IPS-11a (cell line): ENCODE data around the gene ISOC2.

Experiments used
- H3K4me3 ChIP-seq: one replicate; pipeline ENCODE4 v1.5.1; 2013; ENCODE audit warnings: low read depth, low read length, control low read depth

Gene ISOC2

GRCh38 chr19:55490478-55491432, 29.3 kb upstream of the ISOC2 start:
- H3K4me3 ChIP-seq, result no peak overlapping the region

- no peak overlapping the region for H3K4me3 ChIP-seq
Observed at GRCh38 chr19:55489711-55490477, 28.5 kb upstream of the ISOC2 start.

GRCh38 chr19:55488986-55489710, 27.7 kb upstream of the ISOC2 start:
- no peak overlapping the region for H3K4me3 ChIP-seq

GRCh38 chr19:55487924-55488687, 26.7 kb upstream of the ISOC2 start, which contains the start of gene SSC5D:
SSC5D (plus strand) TSS chr19:55488436; CDS start chr19:55488590, 154 bp downstream.
- no peak within 1 kb of the TSS for H3K4me3 ChIP-seq

- H3K4me3 ChIP-seq, result no peak overlapping the region
Observed at GRCh38 chr19:55486971-55487923, 25.8 kb upstream of the ISOC2 start.

- no peak overlapping the region for H3K4me3 ChIP-seq
Observed at GRCh38 chr19:55486043-55486970, 24.9 kb upstream of the ISOC2 start.

- peak overlapping the region; percentile 72 for H3K4me3 ChIP-seq
Observed at GRCh38 chr19:55485439-55486011, 24.1 kb upstream of the ISOC2 start.

GRCh38 chr19:55484593-55485438, 23.4 kb upstream of the ISOC2 start, which contains the start of gene NAT14:
NAT14 (plus strand) TSS chr19:55485188; CDS start chr19:55485709, 521 bp downstream.
- peak within 1 kb of the TSS; percentile 72 for H3K4me3 ChIP-seq

- peak overlapping the region; percentile 72 for H3K4me3 ChIP-seq
Observed at GRCh38 chr19:55483706-55484592, 22.5 kb upstream of the ISOC2 start.

- H3K4me3 ChIP-seq, result no peak overlapping the region
Observed at GRCh38 chr19:55482967-55483705, 21.7 kb upstream of the ISOC2 start.

- no peak overlapping the region for H3K4me3 ChIP-seq
Observed at GRCh38 chr19:55482156-55482961, 20.9 kb upstream of the ISOC2 start.

GRCh38 chr19:55481794-55482155, 20.3 kb upstream of the ISOC2 start:
- H3K4me3 ChIP-seq, result no peak overlapping the region

GRCh38 chr19:55481148-55481793, 19.8 kb upstream of the ISOC2 start:
- no peak overlapping the region for H3K4me3 ChIP-seq
